HuH-7.5 (cell line): ENCODE data around the gene BSN.

Experiments used
- DNase-seq: peaks from one replicate; pipeline ENCODE4 v3.0.0; 2011; ENCODE audit warnings: low spot score

BSN gene, protein sequence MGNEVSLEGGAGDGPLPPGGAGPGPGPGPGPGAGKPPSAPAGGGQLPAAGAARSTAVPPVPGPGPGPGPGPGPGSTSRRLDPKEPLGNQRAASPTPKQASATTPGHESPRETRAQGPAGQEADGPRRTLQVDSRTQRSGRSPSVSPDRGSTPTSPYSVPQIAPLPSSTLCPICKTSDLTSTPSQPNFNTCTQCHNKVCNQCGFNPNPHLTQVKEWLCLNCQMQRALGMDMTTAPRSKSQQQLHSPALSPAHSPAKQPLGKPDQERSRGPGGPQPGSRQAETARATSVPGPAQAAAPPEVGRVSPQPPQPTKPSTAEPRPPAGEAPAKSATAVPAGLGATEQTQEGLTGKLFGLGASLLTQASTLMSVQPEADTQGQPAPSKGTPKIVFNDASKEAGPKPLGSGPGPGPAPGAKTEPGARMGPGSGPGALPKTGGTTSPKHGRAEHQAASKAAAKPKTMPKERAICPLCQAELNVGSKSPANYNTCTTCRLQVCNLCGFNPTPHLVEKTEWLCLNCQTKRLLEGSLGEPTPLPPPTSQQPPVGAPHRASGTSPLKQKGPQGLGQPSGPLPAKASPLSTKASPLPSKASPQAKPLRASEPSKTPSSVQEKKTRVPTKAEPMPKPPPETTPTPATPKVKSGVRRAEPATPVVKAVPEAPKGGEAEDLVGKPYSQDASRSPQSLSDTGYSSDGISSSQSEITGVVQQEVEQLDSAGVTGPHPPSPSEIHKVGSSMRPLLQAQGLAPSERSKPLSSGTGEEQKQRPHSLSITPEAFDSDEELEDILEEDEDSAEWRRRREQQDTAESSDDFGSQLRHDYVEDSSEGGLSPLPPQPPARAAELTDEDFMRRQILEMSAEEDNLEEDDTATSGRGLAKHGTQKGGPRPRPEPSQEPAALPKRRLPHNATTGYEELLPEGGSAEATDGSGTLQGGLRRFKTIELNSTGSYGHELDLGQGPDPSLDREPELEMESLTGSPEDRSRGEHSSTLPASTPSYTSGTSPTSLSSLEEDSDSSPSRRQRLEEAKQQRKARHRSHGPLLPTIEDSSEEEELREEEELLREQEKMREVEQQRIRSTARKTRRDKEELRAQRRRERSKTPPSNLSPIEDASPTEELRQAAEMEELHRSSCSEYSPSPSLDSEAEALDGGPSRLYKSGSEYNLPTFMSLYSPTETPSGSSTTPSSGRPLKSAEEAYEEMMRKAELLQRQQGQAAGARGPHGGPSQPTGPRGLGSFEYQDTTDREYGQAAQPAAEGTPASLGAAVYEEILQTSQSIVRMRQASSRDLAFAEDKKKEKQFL (N-terminal part only)

DNA sequence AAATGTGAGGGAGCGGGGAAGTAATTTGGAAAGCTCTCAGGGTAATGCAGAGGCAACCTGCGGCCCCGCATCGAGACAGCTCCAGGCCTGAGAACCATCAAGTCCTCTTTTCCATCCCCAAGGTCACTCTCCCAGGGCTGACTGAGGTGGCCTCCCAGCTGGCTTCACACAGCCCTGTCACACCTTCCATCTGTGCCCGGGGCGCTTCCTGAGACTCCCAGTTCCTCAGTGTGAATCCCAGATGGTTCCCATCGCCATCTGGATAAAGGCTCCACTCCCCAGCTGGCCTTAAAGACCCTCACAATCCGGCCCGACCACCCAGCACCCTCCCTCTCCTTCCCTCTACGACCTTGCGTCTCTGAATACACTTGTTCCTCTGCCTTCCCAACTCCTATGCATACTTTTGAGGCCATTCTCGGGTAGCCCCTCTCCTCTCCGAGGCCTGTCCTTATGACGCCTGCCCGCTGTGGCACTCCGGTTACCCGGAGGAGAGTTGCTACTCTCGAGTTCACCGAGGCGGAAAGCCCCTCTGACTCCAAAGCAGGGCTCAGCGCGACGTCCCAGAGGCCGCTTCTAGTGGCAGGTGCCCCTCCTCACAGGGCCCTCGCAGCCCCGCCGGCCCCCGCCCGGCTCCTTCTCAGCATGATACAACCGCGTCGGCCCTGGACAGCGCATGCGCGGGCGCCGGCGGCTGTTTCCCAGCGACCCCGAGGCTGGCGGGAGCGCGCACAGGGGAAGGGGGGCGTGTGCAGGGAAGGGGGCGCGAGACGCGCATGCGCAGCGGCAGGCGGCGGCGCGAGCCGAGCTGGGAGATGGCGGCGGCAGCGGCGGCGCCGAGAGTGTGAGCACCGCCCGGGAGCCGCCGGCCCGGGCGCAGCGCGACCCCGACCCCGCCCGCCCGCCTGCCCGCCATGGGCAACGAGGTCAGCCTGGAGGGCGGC is at the start of gene BSN:
BSN (plus strand) TSS at position 786 of the 941 bp plus-strand sequence; CDS start at position 912, 126 bp downstream.
- peak; percentile 99 for DNase-seq

DNA sequence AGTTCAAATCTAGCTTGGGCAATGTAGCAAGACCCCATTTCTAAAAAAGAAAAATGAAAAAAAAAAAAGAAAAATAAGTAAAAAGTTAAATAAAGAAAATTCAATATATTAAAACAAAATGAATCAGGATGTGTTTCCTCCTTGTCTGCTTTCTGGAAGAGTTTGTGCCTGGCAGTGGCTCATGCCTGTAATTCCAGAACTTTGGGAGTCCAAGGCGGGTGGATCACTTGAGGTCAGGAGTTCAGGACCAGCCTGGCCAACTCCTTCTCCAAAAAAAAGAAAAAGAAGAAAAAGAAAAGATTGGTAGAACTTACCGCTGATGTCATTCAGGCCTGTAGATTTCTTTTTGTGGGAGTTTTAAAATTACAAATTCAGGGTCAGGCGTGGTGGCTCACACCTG is 47.4 kb upstream of the BSN start:
- DNase-seq = no peak

DNA sequence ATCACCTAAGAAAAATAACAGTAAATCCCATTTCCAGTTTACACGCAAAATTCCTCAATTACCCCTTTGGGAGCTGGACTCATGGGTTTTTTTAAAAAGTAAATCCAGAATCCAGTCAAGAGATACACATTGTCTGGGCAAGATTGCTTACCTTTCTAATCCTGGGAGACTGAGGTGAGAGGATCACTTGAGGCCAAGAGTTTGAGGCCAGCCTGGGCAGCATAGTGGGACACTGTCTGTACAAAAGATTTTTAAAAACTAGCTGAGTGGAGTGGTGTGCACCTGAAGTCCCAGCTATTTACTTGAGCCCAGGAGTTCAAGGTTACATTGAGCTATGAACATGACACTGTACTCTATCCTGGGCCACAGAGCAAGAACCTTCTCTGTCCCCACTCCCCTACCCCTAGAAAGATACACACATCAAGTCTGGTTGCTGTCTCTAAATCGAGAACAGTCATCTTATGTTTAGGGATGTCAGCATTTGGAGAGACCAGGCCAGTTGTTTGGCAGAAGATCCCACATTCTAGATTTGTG is 45.2 kb upstream of the BSN start:
- no peak for DNase-seq

DNA sequence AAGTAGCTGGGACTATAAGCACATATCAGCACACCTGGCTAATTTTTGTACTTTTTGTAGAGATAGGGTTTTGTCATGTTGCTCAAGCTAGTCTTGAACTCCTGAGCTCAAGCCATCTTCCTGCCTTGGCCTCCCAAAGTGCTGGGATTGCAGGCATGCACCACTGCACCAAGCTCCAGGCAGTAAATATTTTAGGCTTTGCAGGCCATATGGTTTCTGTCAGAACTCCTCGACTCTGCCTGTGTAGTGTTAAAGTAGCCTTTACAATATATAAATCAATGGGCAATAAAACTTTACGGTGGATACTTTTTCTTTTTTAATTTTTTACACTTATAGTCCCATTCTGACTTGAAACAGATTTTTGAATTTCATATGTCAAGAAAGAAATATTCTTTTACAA is 42.6 kb upstream of the BSN start:
- no peak for DNase-seq

DNA sequence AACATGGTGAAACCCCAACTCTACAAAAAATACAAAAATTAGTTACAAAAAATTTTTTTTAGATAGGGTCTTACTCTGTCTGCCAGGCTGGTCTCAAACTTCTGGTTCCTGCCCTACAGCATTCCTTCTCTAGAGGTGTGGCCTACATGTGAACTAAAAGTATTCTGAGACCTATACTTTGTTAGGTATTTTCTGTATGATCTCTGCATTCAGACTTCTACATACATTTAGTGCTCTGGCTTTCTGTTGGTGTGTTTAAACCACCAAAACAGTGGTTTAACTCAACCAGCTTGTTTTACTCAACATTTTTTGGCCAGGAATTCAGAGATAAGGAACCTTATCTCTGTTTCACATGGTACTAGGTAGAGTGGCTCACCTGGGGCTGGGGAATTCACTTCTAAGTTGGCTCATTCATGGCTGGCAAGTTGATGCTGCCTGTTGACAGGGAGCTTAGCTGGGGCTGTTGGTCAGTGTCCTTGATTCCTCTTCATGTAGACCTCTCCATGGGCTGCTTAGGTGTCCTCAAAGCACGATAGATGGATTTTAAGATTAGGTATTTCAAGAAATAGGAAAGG is 41.4 kb upstream of the BSN start:
- no peak for DNase-seq

DNA sequence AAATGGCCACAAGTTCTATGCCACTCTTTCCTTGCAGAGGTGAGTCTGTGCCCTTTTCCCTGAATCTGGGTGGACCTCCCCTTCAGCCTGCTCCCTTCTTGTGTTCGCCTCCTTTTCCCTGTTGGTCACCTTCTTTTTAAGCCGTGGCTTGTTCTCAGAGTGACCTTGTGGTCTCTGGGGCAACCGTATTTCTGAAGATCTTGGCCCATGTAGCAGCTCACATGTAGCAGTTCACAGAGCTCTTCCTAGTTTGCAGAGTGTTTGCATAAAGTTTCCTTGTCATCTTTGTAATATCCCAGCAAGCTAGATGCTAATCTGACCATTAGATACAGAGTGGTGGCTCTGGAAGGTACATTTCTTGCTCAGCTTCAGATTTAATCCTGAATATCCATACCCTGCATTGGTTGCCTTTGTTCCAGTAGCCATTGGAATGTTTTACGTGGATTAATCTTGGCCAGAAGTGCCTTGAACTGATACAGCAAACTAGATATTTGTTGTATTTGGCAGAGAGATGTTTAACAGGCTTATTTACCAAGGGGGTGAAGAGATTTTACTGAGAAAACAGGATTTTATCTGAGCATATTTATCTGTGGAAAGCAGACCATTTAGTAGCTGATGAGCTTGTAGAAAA is 40.7 kb upstream of the BSN start:
- DNase-seq = no peak

DNA sequence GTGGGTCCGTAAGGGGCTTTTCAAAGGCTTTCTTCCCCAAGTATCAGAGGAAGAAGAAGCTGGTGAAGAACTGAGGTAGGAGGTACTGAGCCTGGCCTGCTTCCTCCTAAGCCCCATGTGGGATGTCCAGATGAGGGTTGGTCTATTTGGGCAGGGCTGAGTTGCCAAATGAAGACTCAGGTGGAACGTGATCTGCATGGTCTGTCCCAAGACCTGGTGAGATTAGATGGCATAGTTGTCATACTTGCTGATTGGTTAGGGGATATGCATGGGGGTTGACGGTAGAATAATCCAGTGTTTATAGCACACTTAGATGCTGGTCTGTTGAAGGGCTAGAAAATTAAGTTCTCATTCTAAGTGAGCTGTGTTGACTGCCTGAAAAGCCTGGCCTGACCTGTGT is 36.3 kb upstream of the BSN start:
- no peak for DNase-seq

DNA sequence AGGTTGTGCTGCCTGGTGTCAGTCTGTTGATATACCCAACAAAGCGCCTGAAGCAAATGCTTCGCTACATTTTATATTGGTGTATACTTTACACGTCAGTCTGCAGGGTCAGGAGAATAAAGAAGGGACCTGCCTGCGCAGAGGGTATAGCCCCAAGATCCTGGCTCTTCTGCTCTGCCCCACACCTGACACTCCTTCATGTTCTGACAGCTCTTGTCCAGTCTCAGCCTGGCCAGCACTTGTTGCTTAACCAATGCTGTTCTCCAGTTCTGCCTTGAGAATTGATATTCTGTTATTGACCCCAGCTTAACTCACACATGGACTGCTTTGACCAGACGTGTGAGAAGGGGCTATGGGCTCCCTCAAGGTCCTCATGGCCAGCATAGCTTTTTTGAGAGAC is 35.8 kb upstream of the BSN start:
- no peak for DNase-seq

DNA sequence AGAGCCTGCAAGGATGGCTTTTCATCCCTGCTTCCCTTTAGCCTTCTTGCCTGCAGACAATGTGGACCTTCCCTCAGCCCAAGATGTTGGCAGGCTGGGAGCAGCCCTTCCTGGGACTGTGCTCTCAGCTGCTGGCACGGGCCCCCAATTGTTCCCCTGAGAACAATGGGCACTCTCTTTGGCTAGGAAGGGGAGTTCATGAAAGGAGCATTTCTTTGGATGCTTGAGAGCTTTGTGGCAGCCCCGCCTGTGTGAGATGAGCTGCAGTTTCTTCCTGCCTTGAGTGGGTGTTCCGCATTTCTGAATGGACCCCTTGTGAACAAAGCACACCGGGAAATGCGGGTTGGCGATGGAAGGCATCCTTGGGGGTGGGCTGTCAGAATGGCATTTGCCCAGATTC is 35.0 kb upstream of the BSN start:
- DNase-seq = no peak

DNA sequence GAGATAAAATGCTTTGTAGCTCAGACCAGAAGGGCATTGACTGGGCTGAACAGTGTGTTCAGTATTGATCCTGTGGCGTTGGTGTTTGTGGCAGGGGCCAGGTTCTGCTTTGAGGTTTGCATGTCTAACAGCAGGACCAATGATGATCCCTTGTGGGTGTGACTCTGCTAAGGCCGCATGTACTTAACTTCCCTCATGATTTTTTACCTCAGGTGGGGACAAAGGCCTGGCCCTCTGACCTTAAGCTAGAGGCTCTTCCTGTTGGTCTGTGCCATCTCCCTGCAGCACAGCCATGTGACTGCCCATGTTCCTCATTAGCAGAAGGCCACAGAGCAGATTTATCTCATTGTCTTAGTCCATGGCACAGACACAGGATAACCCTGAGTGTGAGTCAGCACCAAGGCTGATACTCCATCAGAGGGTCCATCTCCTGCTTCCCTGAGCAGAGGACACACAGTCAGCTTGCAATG is 34.3 kb upstream of the BSN start:
- DNase-seq = no peak

DNA sequence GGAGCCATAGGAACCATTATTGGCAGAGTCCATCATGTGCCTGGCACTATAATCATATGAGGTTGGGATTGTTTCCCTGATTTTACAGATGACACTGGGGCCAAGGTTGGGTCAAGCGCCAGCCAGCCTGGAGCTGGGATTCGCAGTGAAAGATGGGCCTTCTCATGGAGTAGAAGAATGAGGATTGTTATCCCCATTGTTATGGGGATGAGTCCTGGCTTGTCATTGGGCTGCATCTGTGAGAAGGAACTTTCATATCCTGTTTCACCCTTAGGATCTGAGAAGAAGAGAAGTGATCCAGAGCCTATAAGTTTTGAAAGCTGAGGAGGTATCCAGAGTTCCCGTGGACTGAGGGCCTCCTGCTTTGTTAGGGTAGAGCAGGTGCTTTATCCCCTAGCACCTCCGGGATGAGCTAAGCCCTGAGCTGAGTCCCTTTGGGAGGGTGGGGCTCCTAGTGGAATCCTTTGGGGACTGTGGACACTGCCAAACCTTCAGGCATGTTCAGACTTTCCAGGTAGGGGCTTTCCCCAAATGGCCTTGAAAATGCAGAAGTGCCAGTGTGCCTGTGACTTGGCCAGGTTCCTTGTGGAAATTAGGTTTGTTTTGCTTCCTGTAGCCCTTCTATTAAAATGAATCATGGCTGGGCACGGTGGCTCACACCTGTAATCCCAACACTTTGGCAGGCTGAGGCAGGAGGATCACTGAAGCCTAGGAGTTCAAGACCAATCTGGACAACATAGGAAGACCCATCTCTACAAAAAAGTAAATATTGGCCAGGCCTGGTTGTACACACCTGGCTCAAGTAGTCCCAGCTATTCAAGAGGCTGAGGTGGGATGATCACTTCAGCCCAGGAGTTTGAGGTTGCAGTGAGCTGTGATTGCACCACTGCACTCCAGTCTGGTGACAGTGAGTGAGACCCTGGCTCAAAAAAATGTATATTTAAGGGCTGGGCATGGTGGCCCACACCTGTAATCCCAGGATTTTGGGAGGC is 30.2 kb upstream of the BSN start:
- DNase-seq = no peak

DNA sequence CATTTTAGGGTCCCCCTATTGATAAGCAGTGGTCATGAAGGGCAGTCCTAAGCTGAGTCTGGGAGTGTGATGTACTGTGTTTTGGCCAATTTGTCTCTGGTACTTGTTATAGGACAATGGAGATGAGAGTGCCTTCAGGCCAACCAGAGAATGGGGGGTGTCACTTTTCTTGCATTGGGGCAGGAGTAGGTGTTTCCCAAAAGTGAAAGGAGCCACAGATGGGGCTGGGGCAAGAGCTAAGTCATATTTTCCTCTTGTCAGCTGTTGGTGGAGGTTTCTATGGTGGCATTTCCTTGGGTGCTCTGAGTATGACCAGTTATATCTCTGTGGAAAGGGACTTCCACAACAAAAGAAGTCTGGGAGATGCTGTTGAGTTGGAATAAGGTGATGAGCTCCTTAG is 24.7 kb upstream of the BSN start:
- DNase-seq = no peak

DNA sequence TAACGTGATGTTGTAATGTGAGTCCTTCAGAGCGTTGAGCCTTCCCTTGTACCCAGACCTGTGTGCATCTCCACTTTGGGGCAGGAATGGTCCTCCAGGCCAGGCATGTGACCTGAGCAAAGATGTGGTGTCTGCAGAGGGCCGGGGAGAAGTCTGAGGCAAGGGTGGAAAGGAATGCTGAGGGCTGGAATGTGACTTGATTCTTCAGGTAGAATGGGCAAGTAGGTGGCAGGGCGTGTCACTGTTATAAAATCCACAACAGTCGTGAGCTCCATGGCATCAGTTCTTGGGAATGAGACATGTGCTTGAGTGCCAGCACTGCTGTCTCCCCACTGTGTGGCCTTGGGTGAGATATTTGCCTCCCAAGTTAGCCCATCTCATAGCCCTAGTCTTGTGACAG is 24.0 kb upstream of the BSN start:
- DNase-seq = no peak

DNA sequence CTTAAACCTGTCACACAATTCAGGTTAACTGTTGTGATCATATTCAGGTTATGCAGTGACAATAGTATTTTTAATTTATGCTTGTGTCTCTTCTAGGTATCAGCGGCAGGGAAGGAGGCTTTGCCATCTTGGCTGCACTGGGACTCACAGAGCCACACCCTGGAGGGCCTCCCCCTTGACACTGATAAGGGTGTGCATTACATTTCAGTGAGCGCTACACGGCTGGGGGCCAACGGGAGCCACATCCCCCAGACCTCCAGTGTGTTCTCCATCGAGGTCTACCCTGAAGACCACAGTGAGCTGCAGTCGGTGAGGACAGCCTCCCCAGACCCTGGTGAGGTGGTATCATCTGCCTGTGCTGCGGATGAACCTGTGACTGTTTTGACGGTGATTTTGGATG is 23.6 kb upstream of the BSN start:
- DNase-seq = no peak

DNA sequence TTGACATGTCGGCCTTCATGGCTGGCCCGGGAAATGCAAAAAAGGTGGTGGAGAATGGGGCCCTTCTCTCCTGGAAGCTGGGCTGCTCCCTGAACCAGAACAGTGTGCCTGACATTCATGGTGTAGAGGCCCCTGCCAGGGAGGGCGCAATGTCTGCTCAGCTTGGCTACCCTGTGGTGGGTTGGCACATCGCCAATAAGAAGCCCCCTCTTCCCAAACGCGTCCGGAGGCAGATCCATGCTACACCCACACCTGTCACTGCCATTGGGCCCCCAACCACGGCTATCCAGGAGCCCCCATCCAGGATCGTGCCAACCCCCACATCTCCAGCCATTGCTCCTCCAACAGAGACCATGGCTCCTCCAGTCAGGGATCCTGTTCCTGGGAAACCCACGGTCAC is 23.1 kb upstream of the BSN start:
- no peak for DNase-seq

DNA sequence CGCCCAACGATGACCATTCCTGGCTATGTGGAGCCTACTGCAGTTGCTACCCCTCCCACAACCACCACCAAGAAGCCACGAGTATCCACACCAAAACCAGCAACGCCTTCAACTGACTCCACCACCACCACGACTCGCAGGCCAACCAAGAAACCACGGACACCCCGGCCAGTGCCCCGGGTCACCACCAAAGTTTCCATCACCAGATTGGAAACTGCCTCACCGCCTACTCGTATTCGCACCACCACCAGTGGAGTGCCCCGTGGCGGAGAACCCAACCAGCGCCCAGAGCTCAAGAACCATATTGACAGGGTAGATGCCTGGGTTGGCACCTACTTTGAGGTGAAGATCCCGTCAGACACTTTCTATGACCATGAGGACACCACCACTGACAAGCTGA is 22.6 kb upstream of the BSN start:
- DNase-seq = no peak

DNA sequence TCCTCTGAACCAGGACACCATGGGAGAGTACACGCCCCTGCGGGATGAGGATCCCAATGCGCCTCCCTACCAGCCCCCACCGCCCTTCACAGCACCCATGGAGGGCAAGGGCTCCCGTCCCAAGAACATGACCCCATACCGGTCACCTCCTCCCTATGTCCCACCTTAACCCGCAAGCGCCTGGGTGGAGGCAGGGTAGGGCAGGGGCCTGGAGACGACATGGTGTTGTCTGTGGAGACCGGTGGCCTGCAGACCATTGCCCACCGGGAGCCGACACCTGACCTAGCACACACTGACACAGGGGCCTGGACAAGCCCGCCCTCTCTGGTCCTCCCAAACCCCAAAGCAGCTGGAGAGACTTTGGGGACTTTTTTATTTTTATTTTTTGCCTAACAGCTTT is 21.2 kb upstream of the BSN start:
- DNase-seq = no peak

DNA sequence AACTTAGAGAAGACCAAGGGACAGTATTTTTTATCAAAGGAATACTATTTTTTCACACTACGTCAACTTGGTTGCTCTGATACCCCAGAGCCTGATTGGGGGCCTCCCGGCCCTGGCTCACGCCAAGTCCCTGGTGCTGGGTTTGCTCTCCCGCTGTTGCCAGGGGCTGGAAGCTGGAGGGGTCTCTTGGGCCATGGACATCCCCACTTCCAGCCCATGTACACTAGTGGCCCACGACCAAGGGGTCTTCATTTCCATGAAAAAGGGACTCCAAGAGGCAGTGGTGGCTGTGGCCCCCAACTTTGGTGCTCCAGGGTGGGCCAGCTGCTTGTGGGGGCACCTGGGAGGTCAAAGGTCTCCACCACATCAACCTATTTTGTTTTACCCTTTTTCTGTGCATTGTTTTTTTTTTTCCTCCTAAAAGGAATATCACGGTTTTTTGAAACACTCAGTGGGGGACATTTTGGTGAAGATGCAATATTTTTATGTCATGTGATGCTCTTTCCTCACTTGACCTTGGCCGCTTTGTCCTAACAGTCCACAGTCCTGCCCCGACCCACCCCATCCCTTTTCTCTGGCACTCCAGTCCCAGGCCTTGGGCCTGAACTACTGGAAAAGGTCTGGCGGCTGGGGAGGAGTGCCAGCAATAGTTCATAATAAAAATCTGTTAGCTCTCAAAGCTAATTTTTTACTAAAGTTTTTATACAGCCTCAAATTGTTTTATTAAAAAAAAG is 20.3 kb upstream of the BSN start:
- no peak for DNase-seq
